Osteoblast (primary cell): ENCODE results near the gene DENND5A. TPM values are rescaled to one million over a fixed set of nuclear protein-coding genes. Genes with fewer than 3 reads are reported as not detected.

Source experiments
- DNase-seq: peaks from one replicate; pipeline ENCODE4 v3.0.0; 2011; ENCODE audit warnings: low spot score, mixed read lengths; ENCODE audit not compliant: insufficient read length; ENCODE audit errors: missing footprints
- H2AFZ ChIP-seq: 2 replicates; pipeline ENCODE4 v1.6.0; 2011; ENCODE audit warnings: mild to moderate bottlenecking, low read length
- H3K27ac ChIP-seq: 2 replicates; pipeline ENCODE4 v1.5.1; 2011; ENCODE audit warnings: mild to moderate bottlenecking, low read depth, low read length, moderate library complexity
- H3K27me3 ChIP-seq: 2 replicates; pipeline ENCODE4 v1.6.0; 2012; ENCODE audit warnings: mild to moderate bottlenecking, control low read depth, inconsistent platforms, low read length, moderate library complexity; ENCODE audit not compliant: insufficient read depth
- H3K36me3 ChIP-seq: 2 replicates; pipeline ENCODE4 v1.5.1; 2011; ENCODE audit warnings: mild to moderate bottlenecking, low read length, control low read depth, moderate library complexity; ENCODE audit not compliant: insufficient read depth
- H3K4me1 ChIP-seq: 2 replicates; pipeline ENCODE4 v1.5.1; 2011; ENCODE audit warnings: mild to moderate bottlenecking, low read length, control low read depth, moderate library complexity; ENCODE audit not compliant: insufficient read depth
- H3K4me2 ChIP-seq: 2 replicates; pipeline ENCODE4 v1.6.0; 2011; ENCODE audit warnings: mild to moderate bottlenecking, low read length; ENCODE audit not compliant: insufficient read depth
- H3K4me3 ChIP-seq: fragments of 200-600 bp; sonication (generic); 3 replicates; pipeline ENCODE4 v1.5.1; 2012; ENCODE audit warnings: mild to moderate bottlenecking, low read length, inconsistent platforms; ENCODE audit not compliant: insufficient read depth
- H3K79me2 ChIP-seq: 2 replicates; pipeline ENCODE4 v1.6.0; 2012; ENCODE audit warnings: mild to moderate bottlenecking, low read length, control low read depth, inconsistent platforms; ENCODE audit not compliant: insufficient read depth
- H3K9me3 ChIP-seq: 2 replicates; pipeline ENCODE4 v1.5.1; 2011; ENCODE audit warnings: low read depth, low read length, control low read depth
- H4K20me1 ChIP-seq: 2 replicates; pipeline ENCODE4 v1.6.0; 2012; ENCODE audit warnings: mild to moderate bottlenecking, low read length, control low read depth; ENCODE audit not compliant: insufficient read depth
- total RNA-seq: library from RNA; depleted of rRNA; stranded (reverse); fragments of >200 nt; gene quantifications from 2 replicates; pipeline ENCODE4 v1.2.3, GENCODE V29; 2012
- TF ChIP-seq, protein P1 (sequence below): IDR thresholded peaks from 2 replicates; pipeline ENCODE4 v1.5.1; 2011; ENCODE audit warnings: mild to moderate bottlenecking, low read depth, low read length, moderate library complexity; ENCODE audit errors: extremely low read depth

DENND5A gene
- total RNA-seq, 1 donor, result 183 TPM

GRCh38 chr11:9293646-9294045 is 28.5 kb upstream of the DENND5A start:
- Histone ChIP-seq H3K27ac (no peak overlapping the region), H3K4me2 (no peak overlapping the region), H3K4me1 (no peaks in the 10 kb centered on the region), H4K20me1 (no peaks in the 10 kb centered on the region), H3K9me3 (no peaks in the 10 kb centered on the region), H2AFZ (no peak overlapping the region), H3K4me3 (no peak overlapping the region), H3K27me3 (no peaks in the 10 kb centered on the region), H3K79me2 (peaks cover 9% of the 10 kb centered on the region), H3K36me3 (peaks cover 15% of the 10 kb centered on the region)
- TF ChIP-seq, protein P1, sequence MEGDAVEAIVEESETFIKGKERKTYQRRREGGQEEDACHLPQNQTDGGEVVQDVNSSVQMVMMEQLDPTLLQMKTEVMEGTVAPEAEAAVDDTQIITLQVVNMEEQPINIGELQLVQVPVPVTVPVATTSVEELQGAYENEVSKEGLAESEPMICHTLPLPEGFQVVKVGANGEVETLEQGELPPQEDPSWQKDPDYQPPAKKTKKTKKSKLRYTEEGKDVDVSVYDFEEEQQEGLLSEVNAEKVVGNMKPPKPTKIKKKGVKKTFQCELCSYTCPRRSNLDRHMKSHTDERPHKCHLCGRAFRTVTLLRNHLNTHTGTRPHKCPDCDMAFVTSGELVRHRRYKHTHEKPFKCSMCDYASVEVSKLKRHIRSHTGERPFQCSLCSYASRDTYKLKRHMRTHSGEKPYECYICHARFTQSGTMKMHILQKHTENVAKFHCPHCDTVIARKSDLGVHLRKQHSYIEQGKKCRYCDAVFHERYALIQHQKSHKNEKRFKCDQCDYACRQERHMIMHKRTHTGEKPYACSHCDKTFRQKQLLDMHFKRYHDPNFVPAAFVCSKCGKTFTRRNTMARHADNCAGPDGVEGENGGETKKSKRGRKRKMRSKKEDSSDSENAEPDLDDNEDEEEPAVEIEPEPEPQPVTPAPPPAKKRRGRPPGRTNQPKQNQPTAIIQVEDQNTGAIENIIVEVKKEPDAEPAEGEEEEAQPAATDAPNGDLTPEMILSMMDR, result no peak
- no peak for DNase-seq

DNA sequence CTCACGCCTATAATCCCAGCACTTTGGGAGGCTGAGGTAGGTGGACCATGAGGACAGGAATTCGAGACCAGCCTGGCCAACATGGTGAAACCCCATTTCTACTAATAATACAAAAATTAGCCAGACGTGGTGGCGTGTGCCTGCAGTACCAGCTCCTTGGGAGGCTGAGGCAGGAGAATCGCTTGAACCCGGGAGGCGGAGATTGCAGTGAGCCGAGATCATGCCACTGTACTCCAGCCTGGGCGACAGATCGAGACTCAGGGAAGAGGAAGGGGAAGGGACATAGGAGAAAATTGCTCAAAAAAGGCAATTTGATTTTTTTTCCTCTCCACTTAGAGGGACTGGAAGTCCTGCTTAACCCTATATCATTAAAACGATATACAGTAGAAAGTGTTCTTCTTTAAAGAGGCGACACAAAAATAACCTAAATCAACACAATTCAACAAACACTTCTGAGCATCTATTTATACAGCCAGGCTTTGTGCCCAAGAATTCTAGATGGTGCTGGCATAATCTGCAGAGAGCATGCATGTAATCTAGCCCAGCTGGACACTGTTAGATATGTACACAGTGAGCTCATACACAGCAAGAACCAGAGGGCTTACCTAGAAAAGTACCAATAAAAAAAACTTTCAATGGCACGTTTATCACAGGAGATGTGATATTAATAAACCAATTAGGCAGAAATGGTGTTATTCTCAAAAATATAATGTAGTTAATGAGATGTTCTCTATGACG is 20.9 kb upstream of the DENND5A start:
- H3K27me3 ChIP-seq, result no peaks in the 10 kb centered on the region
- H3K27ac ChIP-seq, result no peak overlapping the region
- H3K4me3 ChIP-seq, result no peak overlapping the region
- H3K4me1 ChIP-seq, result no peaks in the 10 kb centered on the region
- H4K20me1 ChIP-seq, result no peaks in the 10 kb centered on the region
- H3K36me3 ChIP-seq, result peaks cover 15% of the 10 kb centered on the region
- DNase-seq, result no peak
- H2AFZ ChIP-seq, result no peak overlapping the region
- no peak overlapping the region for H3K4me2 ChIP-seq
- TF ChIP-seq, protein P1, result no peak
- no peaks in the 10 kb centered on the region for H3K9me3 ChIP-seq
- H3K79me2 ChIP-seq, result no peaks in the 10 kb centered on the region

DNA sequence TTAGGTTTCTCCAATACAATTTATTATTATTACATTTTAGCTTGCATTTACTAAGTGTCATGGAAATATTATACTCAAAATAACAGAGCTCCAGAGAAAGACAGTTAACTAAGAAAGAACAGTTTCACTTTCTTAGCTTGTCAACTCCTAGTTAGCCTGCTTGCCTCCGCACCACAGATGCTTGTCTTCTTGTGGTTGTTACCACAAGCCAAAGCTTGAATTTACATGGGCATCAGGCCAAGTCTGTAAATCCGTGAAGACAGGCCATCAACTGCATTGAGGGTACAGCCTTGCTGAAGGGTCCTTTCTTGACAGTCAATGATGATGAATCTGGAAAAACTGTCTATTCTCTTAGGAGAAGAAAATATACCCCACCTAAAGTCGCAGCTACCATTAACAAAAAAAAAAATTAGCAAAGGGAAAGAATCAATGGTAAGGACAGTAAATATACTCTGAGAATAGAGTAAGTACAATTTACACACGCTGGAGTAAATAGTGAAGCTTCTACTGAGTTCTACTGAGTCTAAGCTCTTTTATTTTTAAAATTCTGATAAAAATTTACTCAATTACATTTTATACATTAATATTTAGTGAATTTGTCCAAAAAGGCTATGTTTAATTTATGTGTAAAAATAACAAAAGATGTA is 15.6 kb upstream of the DENND5A start:
- H3K36me3 ChIP-seq, result peaks cover 4% of the 10 kb centered on the region
- no peak overlapping the region for H2AFZ ChIP-seq
- peak overlapping the region; percentile 47 for H3K4me2 ChIP-seq
- no peaks in the 10 kb centered on the region for H3K27me3 ChIP-seq
- no peaks in the 10 kb centered on the region for H4K20me1 ChIP-seq
- no peak overlapping the region for H3K27ac ChIP-seq
- TF ChIP-seq, protein P1, result no peak
- peaks cover 3% of the 10 kb centered on the region for H3K4me1 ChIP-seq
- H3K4me3 ChIP-seq, result no peak overlapping the region
- H3K9me3 ChIP-seq, result no peaks in the 10 kb centered on the region
- no peaks in the 10 kb centered on the region for H3K79me2 ChIP-seq
- DNase-seq, result peak; percentile 69

DNA sequence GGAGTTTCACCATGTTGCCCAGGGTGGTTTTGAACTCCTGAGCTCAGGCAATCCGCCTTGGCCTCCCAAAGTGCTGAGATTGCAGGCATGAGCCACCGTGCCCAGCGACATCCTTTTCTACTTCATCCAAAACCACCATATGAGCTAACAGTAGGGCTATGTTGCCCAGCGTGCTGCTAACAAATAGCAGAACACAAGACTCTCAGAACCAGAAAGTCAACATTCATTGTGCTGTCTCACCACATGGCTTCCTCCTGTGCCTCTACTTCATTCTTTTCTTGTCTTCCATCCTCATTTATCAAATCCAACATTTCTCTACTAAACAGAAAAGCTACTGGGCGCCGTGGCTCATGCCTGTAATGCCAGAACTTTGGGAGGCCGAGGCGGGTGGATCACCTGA is 12.0 kb upstream of the DENND5A start:
- H3K36me3 ChIP-seq, result no peaks in the 10 kb centered on the region
- H2AFZ ChIP-seq, result no peak overlapping the region
- H3K9me3 ChIP-seq, result no peaks in the 10 kb centered on the region
- no peaks in the 10 kb centered on the region for H3K27me3 ChIP-seq
- TF ChIP-seq, protein P1, result no peak
- H3K4me1 ChIP-seq, result peaks cover 3% of the 10 kb centered on the region
- no peaks in the 10 kb centered on the region for H3K79me2 ChIP-seq
- H3K27ac ChIP-seq, result no peak overlapping the region
- no peak overlapping the region for H3K4me3 ChIP-seq
- no peak for DNase-seq
- no peaks in the 10 kb centered on the region for H4K20me1 ChIP-seq
- H3K4me2 ChIP-seq, result no peak overlapping the region
